ENCODE data around the gene PTPN9. TPM values are rescaled to one million over a fixed set of nuclear protein-coding genes. Genes with fewer than 3 reads are reported as not detected.

The PTPN9 gene
- total RNA-seq, 2 donors from 2014 or later: 31.1 to 32.3 TPM

- intact Hi-C loops (cut with DNase I): no loop called here
- Histone ChIP-seq H3K36me3 (no peaks in the 10 kb centered on the region), H3K9me3 (no peaks in the 10 kb centered on the region), H3K27me3 (no peaks in the 10 kb centered on the region), H3K27ac (no peak overlapping the region), H3K4me3 (no peak overlapping the region), H3K9ac (ENCODE audit: low read depth in 2 of 2, low read length in 2 of 2) (no peak overlapping the region), H3K4me1 (no peaks in the 10 kb centered on the region)
- TF ChIP-seq CTCF (IDR thresholded peaks at IDR 0.05): no peak
- no peak for DNase-seq
These were observed 141.4 kb downstream of the PTPN9 start for GRCh38 chr15:75437721-75438120.

- no peak for TF ChIP-seq CTCF (IDR thresholded peaks at IDR 0.05)
- Histone ChIP-seq H3K27ac (no peak overlapping the region), H3K4me3 (no peak overlapping the region), H3K4me1 (no peaks in the 10 kb centered on the region), H3K9me3 (no peaks in the 10 kb centered on the region), H3K27me3 (no peaks in the 10 kb centered on the region), H3K36me3 (no peaks in the 10 kb centered on the region), H3K9ac (ENCODE audit: low read depth in 2 of 2, low read length in 2 of 2) (no peak overlapping the region)
- no peak for DNase-seq
- intact Hi-C loops (cut with DNase I): no loop called here
These were observed 142.2 kb downstream of the PTPN9 start for GRCh38 chr15:75436881-75437280.

GRCh38 chr15:75431682-75432081 lies 147.4 kb downstream of the PTPN9 start:
- intact Hi-C loops (cut with DNase I): no loop called here
- TF ChIP-seq CTCF (IDR thresholded peaks at IDR 0.05): no peak
- Histone ChIP-seq H3K9me3 (no peaks in the 10 kb centered on the region), H3K4me1 (no peaks in the 10 kb centered on the region), H3K27me3 (no peaks in the 10 kb centered on the region), H3K4me3 (no peak overlapping the region), H3K9ac (ENCODE audit: low read depth in 2 of 2, low read length in 2 of 2) (no peak overlapping the region), H3K27ac (no peak overlapping the region), H3K36me3 (peaks cover 8% of the 10 kb centered on the region)
- DNase-seq: no peak

- H3K9ac ChIP-seq (ENCODE audit: low read depth in 2 of 2, low read length in 2 of 2): no peak overlapping the region
- no peaks in the 10 kb centered on the region for H3K4me1 ChIP-seq
- TF ChIP-seq CTCF (IDR thresholded peaks at IDR 0.05): no peak
- H3K4me3 ChIP-seq: no peak overlapping the region
- no peak for DNase-seq
- H3K9me3 ChIP-seq: no peaks in the 10 kb centered on the region
- H3K36me3 ChIP-seq: peaks cover 8% of the 10 kb centered on the region
- intact Hi-C loops (cut with DNase I): no loop called here
- no peaks in the 10 kb centered on the region for H3K27me3 ChIP-seq
- H3K27ac ChIP-seq: no peak overlapping the region
These were observed 147.8 kb downstream of the PTPN9 start for GRCh38 chr15:75431270-75431669.

- DNase-seq: no peak
- H3K9me3 ChIP-seq: no peaks in the 10 kb centered on the region
- H3K4me3 ChIP-seq: no peak overlapping the region
- no peaks in the 10 kb centered on the region for H3K27me3 ChIP-seq
- no peak overlapping the region for H3K9ac ChIP-seq (ENCODE audit: low read depth in 2 of 2, low read length in 2 of 2)
- H3K27ac ChIP-seq: no peak overlapping the region
- peaks cover 8% of the 10 kb centered on the region for H3K36me3 ChIP-seq
- H3K4me1 ChIP-seq: no peaks in the 10 kb centered on the region
- intact Hi-C loops (cut with DNase I): no loop called here
- no peak for TF ChIP-seq CTCF (IDR thresholded peaks at IDR 0.05)
These were observed 148.9 kb downstream of the PTPN9 start for GRCh38 chr15:75430259-75430658.

GRCh38 chr15:75428152-75428551 lies 151.0 kb downstream of the PTPN9 start:
- no peak for DNase-seq
- Histone ChIP-seq H3K9me3 (no peaks in the 10 kb centered on the region), H3K27me3 (no peaks in the 10 kb centered on the region), H3K27ac (no peak overlapping the region), H3K36me3 (peaks cover 8% of the 10 kb centered on the region), H3K4me3 (no peak overlapping the region), H3K9ac (ENCODE audit: low read depth in 2 of 2, low read length in 2 of 2) (no peak overlapping the region), H3K4me1 (no peaks in the 10 kb centered on the region)
- intact Hi-C loops (cut with DNase I): no loop called here
- TF ChIP-seq CTCF (IDR thresholded peaks at IDR 0.05): no peak

All from colonic mucosa (tissue), 4 donors.